CD4-positive, alpha-beta T cell treated with Interleukin-2 at 100 ng/mL for 4 hours (primary cell): Measurements from ENCODE around the gene SLC6A7.

Experiments
- DNase-seq: peaks from one replicate; pipeline ENCODE4 v3.0.0-alpha.2; 2020; ENCODE audit warnings: low spot score

Gene SLC6A7

DNA sequence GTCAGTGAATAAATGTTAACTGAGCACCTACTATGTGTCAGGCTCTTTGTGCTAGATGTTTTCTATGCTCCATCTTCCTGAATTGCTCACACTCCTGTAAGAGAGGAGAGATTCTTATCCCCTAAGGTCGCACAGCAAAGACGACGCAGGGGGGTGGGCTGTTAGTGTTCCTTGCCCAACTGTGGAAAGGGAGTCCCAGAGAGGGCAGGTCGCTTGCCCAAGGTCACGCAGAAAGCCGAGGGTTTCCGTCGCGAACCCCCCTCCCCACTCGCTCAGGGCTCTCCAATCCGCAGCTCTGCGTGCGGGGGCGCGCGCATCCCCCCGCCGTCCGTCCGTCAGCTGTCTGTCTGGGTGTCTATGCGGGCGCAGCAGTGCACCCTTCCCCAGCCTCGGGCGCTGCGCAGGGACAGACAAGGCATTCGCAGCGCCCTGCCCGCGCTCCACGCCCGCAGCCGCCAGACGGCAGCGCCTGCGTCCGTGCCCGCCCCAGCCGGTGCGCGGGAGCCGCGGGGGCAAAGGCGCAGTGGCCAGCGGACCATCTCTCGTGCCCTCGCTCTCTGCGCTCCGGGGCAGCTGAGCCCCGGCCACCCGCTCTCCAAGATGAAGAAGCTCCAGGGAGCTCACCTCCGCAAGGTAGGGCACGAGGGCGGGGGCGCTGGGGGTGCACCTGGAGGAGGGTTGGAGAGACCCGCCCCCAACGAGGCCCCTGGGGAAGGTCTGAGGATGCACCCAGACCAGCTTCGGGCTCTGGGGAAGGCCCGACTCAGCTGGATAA, at the start of gene SLC6A7:
Gene SLC6A7 (plus strand): TSS at position 335 of the 775 bp plus-strand sequence. CDS start 266 bp downstream, at position 601.
- DNase-seq, result no peak

GRCh38 chr5:150140830-150141229, 49.0 kb upstream of the SLC6A7 start:
- DNase-seq, result no peak

GRCh38 chr5:150141544-150142184, 48.2 kb upstream of the SLC6A7 start:
- no peak for DNase-seq

DNA sequence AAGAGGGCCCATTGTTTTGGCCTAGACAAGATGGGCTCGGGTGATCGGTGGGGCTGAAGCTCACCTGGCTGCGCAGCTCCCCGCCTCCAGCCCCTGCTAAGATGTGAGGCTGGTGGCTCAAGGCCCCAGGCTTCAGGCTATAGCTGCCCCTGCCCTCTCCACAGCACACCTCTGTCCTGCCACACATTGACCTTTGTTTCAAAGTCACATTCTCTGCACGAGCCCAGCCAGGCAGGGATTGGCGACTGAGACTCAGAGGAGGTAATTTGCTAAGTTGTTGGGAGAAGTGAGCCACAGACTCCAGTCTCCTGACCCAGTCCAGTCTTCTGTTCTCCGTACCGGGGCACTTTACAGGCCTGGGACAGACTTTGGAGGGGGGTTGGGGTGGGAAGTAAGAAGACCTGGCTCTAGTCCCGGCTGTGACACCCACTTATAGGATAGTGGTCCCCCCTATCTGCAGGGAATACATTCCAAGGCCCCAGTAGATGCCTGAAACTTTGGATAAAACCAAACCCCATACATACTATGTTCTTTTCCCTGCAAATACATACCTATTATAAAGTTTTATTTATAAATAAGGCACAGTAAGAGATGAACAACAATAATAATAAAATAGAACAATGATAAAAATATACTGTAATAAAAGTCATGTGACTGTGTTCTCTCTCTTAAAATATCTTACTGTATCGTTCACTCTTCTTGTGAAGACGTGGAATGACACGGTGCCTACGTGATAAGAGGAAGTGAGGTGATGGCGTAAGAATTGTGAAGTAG, 47.5 kb upstream of the SLC6A7 start:
- no peak for DNase-seq

GRCh38 chr5:150142959-150143349, 46.9 kb upstream of the SLC6A7 start:
- no peak for DNase-seq

GRCh38 chr5:150143350-150144245, 46.3 kb upstream of the SLC6A7 start:
- DNase-seq, result no peak

DNA sequence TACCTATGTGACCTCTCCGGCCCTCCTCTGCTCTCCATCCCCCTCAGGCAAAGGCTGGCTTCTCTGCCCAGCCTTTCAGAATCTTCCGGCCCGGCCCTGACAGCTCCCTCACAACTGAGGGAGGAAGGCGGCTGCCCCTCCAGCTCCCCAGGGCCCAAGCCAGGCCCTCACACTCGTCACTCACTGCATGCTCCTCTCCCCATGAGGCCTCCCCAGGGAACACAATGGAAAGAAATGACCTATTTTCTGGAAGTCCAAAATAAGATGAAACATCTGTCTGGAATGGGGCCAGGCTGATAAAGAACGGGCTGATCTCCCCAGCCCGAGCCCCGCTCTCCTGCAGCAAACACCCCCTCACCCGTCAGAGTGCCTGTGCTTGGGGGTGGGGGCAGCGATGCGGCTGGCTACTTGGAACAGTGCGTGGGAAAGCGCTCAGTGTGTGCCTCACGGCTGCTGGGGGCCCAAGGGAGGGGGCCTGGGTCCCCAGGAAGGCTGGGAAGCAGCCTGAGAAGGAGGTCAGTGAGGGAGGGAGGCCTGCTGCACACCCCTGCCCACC, 45.5 kb upstream of the SLC6A7 start:
- DNase-seq, result no peak

DNA sequence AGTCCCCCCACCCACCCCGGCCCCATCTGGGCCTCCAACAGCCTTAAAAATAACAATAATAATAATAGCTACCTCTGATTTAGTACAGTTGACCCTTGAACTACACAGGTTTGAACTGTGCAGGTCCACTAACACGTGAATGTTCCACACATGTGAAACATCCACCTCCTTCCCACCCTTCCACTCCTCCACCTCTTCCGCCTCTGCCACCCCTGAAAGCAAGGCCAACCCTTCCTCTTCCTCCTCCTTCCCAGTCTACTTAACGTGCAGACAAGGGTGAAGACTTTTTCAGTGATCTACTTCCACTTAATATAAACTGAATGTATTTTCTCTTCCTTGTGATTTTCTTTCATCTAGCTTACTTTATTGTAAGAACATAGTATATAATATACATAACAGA, 45.0 kb upstream of the SLC6A7 start:
- no peak for DNase-seq

DNA sequence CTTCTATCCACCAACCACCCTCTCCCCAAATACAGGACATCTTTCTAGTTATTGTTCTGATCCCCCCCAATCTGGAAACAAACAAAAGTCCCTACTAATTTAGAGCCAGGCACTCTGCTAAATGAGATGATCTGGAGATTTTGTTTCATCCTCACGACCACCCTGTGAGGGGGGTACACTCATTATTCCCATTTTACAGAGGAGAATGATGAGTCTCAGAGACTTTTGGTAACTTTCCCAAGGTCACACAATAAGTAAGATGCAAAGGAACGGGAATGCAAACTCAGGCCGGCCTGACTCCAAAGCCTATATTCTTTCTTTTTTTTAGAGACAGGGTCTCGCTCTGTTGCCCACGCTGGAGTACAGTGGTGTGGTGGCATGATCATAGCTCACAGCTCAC, 43.6 kb upstream of the SLC6A7 start:
- no peak for DNase-seq

- no peak for DNase-seq
Measured at GRCh38 chr5:150146862-150147601, 42.8 kb upstream of the SLC6A7 start.

DNA sequence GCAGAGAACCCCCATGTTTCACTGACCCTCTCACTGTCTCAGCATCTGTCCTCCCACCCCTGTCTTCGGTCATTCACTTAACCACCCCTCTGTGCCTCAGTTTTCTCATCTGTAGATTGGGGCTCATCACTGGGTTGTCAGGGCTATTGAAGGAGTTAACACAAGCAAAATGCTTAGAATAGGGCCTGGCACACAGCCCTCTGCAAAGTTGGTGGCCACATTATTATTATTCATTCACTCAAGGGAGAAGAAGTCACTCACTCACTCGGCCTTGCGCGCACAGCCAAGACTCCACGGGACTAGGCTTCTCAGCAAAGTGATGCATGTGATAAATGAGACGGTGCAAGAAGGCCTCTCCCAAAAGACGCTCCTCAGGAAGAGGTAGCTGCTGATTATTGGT, 42.2 kb upstream of the SLC6A7 start:
- no peak for DNase-seq

DNA sequence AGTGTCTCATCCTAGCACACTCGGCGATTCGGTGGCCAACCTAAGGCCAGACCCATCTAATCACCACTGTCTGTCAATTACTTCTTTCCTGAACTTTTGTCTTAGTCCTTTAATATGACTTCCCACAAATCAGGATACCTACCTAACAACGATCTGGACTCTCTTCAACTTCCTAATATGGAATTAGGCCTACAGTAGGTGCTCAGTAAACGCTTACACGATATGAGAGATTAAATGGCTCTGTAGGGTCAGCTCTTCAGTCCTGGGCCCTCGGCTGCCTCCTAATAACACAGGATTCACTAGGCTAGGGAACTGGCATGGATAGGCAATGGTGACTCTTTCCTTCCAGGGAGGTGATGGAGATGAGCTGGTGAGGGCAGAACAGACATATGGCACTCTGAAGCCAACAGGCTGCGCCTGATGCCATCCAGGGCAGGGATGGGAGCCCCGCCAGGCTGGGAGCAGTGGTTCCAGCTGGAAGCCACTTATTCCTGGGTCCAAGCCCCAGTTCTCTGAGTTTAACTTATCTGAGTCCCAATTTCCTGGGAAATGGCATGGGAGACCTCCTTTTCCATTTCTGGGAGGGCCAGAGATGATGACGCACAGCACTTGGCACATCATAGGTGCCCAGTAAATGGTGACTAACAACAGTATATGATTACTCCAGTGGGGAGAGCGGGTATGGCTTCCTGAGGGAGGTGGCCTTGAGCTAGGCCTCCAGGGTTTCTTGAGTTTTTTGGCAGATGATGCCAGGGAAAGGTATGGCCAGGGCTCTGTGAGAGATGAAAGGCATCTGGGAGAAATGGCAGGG, 41.5 kb upstream of the SLC6A7 start:
- DNase-seq, result no peak

DNA sequence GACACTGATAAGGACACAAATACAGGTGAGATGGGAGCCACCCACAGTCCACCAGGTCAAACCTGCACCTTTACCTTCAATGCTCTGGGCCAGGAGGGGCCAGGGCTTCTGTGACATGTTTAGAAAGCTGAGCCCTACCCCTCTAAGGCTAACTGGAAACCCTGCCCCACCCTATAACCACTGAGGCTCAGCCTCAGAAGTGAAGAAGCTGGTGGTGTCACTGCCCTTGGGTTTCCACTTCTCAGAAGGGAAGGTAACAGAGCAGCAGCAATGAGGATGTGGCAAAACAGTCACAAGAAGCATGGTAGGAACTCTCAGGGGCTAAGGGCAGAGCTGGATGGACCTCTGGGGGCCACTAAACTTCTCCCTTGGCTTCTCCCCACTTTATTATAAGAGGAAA, 40.2 kb upstream of the SLC6A7 start:
- DNase-seq, result no peak

- DNase-seq, result no peak
Measured at GRCh38 chr5:150152636-150153462, 37.0 kb upstream of the SLC6A7 start.

DNA sequence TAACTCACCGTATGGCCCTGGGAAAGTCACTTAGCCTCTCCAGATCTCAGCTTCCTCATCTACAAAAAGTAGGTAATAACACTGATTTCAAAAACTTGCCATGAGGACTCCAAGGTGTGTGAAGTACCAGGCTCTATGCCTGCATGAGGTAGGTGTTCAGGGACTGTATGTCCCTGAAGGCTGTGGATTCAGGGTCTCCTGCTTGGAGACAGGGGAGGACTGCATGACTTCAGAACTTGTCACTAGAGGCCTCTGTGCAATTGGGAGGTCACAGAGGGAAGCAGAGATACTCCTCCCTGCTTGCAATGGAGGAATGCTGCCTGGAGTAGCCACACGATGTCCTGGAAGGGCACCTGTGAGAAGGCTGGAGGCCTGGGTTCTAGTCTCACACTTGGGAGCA, 36.4 kb upstream of the SLC6A7 start:
- DNase-seq, result no peak

- peak; percentile 8 for DNase-seq
Measured at GRCh38 chr5:150153957-150154617, 35.8 kb upstream of the SLC6A7 start.

DNA sequence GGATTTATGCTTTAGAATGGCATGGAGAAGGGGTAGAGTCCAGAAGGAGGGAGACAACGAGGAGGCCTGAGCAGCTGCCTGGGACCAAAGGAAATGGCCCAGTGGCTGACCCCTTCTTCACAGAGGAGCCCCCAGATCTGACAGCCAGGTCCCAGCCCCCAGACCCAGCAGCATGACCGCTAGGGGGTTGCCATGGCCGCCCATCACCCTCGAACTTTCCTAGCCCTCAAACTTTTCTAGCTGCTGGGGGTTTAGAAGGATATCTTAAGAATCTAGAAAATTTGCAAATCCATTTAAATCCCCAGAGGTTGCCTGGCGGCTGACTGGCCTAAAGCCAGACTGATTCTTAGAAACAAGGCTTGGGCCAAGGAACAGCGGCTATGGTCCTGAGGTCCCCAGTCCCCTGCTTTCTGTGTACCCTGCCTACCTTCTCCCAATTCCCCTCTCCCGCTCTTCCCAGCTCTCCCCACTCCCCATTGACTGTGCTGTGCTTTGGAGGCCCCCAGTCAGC, 35.2 kb upstream of the SLC6A7 start:
- DNase-seq, result no peak
